Stimulated activated CD8-positive, alpha-beta memory T cell treated with anti-CD3 and anti-CD28 coated beads, Interleukin-7, amount 100 ng/mL, for 24 hours (primary cell): ENCODE results near the gene DES.
"Not testable (repeated sequence)": the region's sequence is repeated elsewhere in the genome, so short reads cannot be mapped to it uniquely, and the experiment has no call there.

ENCODE experiments used
- DNase-seq: peaks from one replicate; pipeline ENCODE4 v3.0.0-alpha.2; 2020; ENCODE audit warnings: low read depth

The DES gene

DNA sequence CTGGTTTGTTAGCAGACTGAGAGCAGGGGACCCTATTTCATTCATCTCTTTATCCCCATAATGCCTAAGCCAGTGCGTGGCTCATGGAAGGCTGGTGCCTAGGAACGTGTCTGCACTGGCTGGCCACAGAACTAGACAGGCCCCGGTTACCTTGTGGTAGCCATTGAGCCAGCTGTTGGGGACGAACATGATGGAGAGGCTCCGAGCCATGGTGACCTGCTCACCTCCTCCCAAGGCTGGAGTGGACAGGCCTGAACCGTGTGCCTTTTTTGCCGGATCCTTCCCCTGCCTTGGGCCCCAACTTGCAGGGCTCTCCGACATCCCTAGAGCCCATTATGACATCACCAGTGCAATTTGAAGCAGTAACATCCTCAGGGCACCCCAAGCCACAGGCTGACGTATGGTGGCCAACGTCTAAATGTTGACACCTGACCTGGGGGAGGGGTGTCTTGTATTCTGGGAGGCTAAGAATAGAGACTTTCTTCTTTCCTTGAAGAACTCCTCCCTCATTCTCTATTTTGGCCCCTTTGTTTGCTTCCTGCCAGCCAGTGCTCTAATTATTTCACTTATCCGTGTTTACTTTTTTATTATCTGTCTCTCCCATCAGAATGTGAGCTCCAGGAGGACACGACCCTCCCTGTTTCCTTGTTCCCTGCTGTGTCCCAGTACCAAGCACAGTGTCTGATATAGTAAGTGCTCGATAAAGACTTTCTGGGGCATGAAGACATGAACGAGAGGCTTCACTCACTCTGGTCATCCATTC is 18.3 kb upstream of the DES start:
- DNase-seq, result no peak

GRCh38 chr2:219400562-219400961 is 17.6 kb upstream of the DES start:
- no peak for DNase-seq

- no peak for DNase-seq
Measured at GRCh38 chr2:219401606-219402005, 16.6 kb upstream of the DES start.

- DNase-seq, result peak; percentile 28
Measured at GRCh38 chr2:219402665-219403515, 15.3 kb upstream of the DES start.

DNA sequence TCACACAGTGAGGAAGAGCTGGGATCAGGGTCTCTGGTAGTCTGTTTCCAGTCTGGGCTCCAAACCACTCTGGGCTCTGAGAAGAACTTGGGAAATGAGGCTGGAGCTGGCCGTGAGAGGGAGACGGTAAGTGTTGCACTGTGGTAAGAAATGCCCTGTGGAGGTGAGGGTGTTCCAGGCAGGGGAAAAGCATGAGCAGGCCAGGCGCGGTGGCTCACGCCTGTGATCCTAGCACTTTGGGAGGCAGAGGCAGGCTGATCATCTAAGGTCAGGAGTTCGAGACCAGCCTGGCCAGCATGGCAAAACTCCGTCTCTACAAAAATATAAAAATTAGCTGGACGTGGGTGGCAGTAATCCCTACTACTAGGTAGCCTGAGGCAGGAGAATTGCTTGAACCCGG is 14.3 kb upstream of the DES start:
- no peak for DNase-seq

DNA sequence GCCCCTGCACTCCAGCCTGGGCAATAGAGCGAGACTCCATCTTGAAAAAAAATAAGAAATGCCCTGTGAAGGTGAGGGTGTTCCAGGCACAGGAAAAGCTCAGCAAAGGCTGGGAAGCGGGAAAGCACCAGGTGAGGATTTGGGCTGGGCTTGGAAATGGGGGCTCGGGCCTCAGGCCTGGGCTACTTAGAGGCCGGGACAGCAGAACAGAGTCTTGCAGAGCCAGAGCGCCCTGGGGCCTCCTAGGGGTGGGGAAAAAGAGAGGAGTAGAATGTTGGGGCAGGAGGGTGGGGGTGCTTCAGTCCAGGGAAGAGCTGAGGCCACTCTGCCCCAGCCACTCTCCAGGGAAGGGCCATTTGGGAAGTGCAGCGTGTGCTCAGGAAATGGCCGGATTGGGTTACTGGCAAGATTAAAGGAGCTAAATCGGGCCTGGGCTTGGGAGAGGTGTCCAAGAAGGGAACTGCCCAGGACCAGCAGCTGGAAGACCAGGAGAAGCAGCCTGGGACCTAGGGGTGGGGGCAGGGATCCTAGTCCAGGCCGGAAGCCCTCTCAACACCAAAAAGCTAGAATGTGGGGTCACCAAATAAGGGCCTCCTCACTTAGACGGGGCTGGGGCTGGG is 13.8 kb upstream of the DES start:
- DNase-seq, result no peak

- no peak for DNase-seq
Measured at GRCh38 chr2:219404954-219405353, 13.2 kb upstream of the DES start.

DNA sequence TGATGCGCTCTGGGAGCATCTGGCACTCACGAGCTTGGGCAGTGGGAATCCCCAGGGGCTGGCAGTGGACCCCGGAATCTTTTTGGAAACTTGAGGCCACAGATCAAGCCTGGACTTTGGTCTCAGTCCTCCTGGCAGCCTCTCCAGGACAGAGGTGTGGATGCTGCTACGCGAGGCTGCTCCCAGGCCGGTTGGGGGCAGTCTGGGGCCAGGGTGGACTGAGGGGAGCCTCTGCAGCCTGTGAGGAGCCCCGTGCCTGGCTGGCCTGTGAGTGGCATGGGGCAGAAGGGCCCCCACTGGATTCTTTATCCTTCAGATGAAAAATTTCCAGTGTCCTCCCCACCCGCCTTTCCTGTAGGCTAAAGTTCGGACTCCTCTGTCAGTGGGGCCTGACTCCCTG is 12.7 kb upstream of the DES start:
- DNase-seq, result no peak

DNA sequence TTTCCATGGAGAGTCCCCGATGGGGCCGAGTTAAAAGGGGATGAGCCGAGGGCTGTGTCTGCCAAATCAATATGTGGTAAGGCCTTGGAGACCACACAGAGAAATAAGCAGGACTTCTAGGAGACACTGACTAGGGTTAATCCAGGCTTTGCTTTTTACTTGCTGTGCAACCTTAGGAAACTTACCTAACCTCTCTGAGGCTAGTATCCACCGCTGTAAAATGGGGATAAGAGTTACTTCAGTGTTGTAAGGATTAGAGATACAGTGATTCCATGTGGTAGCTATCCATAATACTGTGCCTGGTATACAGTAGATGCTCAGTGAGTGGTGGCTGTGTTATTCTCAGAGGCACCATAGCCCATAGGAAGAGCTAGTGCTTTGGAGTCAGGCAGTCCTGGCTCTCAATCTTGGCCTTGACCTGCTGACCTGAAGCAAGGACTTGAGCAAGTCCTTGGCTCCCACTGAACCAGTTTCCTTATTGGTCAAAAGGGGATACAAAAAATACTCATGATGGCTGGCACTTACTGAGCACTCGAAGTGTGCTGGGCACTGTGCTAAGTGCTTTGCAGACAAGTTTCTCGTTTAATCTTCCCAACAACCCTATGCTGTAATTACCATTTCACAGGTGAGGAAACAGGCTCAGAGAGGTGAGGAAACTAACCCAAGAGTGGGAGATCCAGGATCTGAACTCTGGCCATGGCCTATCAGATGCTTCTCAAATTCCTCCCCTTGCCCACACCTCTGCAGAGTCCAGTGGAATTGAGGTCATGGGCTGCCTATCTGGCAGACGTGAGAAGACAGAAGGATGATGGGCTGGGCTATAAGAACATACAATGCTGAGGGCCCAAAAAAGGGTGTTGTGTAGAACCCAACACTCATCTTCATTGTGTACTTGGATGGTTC is 12.0 kb upstream of the DES start:
- DNase-seq, result no peak

- no peak for DNase-seq
Measured at GRCh38 chr2:219406861-219407230, 11.3 kb upstream of the DES start.

DNA sequence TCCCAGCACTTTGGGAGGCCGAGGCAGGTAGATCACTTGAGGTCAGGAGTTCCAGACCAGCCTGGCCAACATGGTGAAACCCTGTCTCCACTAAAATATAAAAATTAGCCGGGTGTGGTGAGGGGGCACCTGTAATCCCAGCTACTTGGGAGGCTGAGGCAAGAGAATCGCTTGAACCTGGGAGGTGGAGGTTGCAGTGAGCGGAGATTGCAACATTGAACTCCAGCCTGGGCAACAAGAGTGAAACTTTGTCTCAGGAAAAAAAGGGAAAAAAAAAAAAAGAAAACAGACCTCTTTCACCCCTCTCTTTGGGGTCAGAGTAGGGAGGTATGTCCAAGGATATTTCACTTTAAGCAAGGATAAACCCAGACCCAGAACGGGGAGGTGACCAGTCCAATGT is 10.8 kb upstream of the DES start:
- DNase-seq, result not testable (repeated sequence)

DNA sequence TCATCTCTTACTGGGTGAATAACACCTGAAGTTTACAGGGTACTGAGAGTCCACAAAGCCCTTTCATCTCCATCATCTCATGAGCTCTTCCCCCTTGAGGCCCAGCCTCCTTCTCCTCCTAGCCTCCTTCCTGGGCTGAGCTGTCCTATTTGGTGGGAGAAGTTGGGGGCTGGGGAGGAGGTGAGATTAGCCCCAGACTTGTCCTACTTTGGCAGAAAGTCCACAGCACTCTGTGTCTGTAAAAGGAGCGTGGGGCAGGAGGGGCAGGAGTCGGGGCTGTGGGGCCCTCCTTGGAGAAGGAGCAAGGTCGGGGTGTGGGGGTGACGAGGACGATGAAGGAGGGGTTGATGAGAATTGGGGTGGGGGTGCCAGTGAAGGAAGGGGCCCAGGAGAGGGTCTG is 10.0 kb upstream of the DES start:
- DNase-seq, result no peak

DNA sequence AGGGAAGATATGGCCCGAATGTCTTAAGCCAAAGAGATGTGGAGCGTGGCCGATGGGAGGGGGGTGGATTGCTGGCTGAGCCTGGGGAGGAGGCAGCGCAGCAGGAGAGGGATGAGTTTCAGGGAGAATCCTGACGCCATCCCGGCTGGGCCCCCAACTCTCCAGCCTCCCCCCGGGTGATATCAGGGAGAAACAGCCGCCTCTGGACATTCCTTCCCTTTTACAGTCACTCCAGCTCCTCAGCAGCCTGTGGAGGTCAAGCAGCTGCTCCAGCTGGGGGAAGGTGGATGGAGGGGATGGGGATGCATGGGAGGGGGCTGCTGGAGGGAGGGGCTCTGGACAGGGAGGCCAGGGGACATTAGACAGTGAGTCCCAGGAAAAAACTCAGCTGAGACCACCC is 9.5 kb upstream of the DES start:
- DNase-seq, result no peak

DNA sequence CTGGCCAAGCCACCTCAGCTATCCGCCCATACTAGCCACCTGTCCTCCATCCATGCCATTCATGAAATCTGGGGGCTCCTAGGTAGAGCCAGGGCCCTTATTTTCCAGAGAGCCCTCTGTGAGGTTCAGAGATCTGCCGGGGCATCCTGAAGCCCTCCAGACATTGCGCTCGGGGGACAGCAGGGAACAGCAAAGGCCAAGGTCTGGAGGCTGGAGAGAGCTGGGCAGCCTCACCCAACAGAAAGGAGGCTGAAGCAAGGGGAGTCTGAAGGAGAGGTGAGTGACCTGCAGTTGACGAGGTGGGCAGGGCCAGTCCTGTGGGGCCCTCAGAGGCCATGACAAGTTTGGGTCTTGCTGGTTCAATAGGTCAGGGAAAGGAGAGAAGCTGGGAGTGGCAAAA is 8.6 kb upstream of the DES start:
- DNase-seq, result no peak

DNA sequence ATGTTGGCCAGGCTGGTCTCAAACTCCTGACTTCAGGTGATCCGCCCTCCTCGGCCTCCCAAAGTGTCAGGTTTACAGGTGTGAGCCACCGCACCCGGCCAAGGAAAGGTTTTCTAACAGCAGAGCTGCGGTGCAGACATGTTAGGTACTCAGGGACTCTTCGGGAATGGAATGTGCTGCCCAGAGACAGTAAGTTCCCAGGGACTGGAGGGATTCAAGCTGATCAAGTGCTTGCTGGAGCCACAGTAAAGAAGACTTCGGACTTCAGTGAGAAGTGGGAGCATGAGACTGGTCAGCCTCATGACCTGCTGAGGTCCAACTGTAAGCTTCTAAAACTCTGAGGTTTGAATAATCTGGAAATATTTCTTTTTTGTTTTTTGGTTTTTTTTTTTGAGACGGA is 7.8 kb upstream of the DES start:
- no peak for DNase-seq

DNA sequence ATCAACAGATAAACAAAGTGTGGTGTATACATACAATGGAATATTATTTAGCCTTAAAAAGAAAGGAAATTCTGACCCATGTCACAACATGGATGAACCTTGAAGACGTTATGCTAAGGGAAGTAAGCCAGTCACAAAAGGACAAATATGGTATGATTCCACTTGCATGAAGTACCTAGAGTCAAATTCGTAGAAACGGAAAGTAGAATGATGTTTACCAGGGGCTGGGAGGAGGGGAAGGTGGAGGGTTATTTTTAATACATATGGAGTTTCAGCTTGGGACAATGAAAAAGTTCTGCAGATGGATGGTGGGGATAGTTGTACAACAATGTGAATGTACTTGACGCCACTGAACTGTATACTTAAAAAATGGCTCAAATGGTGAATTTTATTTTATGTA is 3.3 kb upstream of the DES start:
- DNase-seq, result no peak

DNA sequence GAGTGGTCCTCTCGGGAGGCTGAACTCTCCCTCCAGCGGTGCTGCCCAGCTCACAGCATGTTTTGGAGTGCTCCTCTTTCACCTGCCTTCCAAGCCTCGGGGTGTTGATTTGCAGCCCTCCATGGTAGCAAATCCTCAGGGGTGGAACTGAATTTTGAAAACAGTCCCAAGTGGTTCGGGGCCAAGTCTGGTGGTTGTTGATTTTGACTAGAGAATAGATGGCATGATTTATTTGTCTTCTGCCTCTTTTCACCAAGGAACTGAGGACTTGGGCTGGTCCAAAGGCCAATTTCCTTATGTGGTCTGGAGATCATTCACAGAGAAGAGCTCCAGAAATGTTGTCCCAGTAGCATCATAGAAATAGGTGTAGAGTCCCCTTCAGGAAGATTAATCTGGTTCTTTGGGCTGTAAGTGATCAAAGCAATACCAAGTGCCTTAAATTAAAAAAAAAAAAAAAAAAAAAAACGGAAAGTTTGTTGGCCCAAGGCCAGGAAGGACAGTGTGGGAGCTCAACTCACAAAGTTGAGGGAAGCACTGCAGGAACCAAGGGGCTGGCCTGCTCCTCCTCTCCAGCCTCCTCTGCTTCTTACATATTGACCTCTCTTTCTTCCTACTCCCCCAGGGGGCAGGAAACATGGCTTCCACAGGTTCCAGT is 2.5 kb upstream of the DES start:
- no peak for DNase-seq

GRCh38 chr2:219416235-219416602 is 2.0 kb upstream of the DES start:
- DNase-seq, result no peak

GRCh38 chr2:219416938-219417337 is 1.2 kb upstream of the DES start:
- no peak for DNase-seq

DNA sequence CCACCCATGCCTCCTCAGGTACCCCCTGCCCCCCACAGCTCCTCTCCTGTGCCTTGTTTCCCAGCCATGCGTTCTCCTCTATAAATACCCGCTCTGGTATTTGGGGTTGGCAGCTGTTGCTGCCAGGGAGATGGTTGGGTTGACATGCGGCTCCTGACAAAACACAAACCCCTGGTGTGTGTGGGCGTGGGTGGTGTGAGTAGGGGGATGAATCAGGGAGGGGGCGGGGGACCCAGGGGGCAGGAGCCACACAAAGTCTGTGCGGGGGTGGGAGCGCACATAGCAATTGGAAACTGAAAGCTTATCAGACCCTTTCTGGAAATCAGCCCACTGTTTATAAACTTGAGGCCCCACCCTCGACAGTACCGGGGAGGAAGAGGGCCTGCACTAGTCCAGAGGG is 803 bp upstream of the DES start:
- DNase-seq, result no peak

- no peak for DNase-seq
Measured at GRCh38 chr2:219419012-219419324, 791 bp downstream of the DES start.
